HG02623 (cell line): ENCODE measurements around the gene LIPK.
"Not testable (repeated sequence)": the region's sequence is repeated elsewhere in the genome, so short reads cannot be mapped to it uniquely, and the experiment has no call there.

Experiments
- ATAC-seq: cut with Tn5 transposase; IDR thresholded peaks from one replicate; pipeline ENCODE4 v1.9.1; 2021; ENCODE audit warnings: moderate library complexity; ENCODE audit not compliant: unreplicated experiment

LIPK gene

DNA sequence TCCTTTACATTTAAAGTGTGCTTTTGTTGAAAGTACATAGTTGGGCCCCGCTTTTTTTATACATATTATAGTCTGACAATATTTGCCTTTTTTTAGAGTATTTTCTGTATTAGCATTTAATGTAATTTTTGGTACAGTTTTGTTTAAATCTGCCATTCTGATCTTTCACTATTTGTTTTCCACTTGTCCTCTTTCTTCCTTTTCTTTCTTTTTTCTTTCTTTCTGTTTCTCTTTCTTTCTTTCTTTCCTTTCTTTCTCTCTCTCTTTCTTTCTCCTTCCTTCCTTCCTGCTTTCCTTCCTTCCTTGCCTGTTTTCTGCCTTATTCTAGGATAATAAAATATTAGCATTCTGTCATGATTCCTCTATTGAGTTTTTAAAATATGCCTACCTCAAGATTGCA is 9.5 kb downstream of the LIPK start:
- ATAC-seq, result no peak

DNA sequence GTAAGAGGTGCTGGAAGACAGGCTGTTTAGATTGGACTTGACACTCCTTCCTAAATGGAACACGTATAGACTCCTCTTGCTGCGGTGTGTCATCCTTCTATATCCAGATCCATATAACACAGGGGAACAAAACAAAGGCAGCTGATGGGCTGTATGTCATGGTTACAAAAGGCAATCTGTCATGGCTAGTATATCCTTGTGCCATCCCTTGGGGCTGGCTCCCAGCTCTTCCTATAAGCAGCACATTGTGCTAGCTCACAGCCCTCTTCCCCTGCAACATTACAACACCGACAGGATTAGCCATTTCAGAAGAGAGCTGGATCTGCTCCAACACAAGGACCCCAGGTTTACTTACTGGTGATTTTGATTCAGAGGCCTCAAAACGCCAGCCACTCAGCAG is 15.3 kb downstream of the LIPK start:
- ATAC-seq, result no peak

DNA sequence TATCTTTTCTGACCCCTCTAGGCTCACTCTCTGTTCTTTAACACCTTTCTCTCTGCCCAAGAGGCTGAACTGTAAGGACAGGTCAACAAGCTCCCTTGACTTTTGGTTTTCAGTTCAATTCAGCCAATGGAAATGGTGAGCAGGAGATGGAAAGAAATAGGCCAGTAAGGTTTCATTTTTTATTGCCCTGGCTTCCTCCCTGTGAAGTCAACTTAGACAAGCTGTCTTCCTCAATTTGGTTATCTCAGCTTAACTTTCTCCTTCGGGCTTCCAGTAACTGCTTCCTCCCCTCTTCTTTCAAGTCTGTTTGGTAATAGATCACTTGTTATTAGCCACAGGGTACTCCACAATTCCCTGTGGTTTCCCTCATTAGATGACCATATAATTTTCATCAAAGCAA is 19.7 kb downstream of the LIPK start:
- ATAC-seq, result no peak

GRCh38 chr10:88728107-88728763 is 22.2 kb downstream of the LIPK start:
- no peak for ATAC-seq

- ATAC-seq, result no peak
Measured at GRCh38 chr10:88730864-88731263, 24.8 kb downstream of the LIPK start.

- no peak for ATAC-seq
Measured at GRCh38 chr10:88731296-88731695, 25.2 kb downstream of the LIPK start.

GRCh38 chr10:88733215-88733614 is 27.2 kb downstream of the LIPK start:
- ATAC-seq, result no peak

GRCh38 chr10:88735661-88736060 is 29.6 kb downstream of the LIPK start:
- ATAC-seq, result no peak

DNA sequence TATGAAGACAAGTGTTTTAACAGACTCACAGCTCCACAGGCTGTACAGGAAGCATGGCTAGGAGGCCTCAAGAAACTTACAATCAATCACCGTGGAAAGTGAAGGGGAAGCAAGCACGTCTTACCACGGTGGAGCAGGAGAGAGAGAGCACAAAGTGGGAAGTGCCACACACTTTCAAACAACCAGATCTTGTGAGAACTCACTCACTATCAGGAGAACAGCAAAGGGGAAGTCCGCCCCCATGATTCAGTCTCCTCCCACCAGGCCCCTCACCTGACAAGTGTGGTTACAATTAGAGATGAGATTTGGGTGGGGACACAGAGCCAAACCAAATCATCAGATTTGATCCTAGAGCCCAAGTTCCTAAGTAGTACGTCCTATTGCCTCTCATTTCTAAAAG is 35.9 kb downstream of the LIPK start:
- ATAC-seq, result not testable (repeated sequence)

DNA sequence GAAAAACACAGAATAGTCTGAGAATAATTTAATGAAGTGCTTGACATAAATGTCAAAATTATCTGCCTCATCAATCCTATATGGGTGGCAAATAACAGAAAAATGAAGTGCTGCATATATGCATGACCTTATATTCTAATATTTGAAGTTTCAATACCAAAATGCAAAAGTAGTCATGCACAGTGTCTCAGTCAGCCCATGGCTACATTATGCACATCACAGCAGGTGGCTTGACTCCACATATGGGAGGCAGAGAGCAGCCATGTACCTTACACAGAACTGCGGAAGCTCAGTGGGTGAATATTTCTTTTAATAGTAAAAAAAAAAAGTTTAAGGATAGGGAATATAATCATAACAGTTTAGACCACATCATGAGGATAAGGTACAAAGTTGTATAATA is 36.4 kb downstream of the LIPK start:
- ATAC-seq, result no peak

GRCh38 chr10:88744002-88744401 is 38.0 kb downstream of the LIPK start:
- no peak for ATAC-seq

DNA sequence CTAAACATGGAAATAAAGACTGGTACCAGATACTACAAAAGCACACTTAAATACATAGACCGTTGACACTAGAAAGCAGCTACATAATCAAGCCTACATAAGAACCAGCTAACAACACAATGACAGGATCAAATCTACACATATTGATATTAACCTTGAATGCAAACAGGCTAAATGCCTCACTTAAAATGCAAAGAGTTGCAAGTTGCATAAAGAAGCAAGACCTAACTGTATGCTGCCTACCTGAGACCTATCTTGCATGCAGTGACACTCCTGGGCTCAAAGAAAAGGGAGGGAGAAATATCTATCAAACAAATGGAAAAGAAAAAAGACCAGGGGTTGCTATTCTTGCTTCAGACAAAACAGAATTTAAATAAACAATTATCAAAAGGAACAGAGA is 39.6 kb downstream of the LIPK start:
- ATAC-seq, result no peak

DNA sequence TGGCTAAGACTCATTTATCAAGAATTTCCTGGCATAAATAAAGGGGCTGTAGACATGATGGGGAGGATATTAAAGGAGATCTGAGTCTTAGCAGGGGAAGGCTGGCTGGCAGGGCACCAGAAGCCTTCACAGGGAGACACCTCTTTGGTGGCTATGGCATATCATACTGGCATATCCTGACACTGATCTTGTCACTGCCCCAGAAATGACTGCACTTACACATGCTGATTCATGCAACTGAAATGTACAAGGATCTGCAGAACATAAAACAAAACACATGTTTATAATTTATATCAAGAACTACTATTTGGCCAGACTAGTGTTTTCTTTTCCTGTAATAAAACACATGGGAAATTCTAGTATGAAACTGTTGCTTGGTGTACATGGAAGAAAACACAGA is 48.2 kb downstream of the LIPK start:
- no peak for ATAC-seq

DNA sequence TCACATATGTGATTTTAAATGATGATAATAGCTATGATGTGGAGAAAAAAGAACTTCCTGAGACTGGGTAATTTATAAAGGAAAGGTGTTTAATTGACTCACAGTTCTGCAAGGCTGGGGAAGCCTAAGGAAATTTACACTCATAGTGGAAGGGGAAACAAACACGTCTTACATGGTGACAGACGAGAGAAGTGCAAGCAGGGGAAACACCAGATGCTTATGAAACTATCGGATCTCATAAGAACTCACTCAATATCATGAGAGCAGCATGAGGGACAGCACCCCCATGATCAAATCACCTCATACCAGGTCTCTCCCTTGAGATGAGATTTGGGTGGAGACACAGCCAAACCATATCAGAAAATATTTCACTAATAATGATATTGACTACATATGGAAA is 49.7 kb downstream of the LIPK start:
- no peak for ATAC-seq

DNA sequence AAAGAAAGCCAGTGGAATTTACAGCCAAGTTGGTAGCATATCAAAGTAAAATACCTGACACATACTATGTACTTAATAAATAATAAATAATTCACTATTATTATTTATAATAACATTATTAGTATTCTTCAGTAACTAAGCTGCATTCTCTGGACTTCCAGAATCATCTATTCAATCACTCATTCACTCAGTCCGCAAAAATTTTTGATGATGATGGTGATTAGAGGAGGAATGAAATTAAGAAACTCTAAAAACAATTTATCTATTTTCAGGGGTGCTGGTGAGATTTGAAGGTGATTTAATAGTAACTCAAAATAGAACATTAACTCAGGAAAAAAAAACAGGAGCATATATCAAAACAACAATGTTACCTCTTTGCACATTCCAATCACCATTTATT is 50.6 kb downstream of the LIPK start:
- no peak for ATAC-seq

DNA sequence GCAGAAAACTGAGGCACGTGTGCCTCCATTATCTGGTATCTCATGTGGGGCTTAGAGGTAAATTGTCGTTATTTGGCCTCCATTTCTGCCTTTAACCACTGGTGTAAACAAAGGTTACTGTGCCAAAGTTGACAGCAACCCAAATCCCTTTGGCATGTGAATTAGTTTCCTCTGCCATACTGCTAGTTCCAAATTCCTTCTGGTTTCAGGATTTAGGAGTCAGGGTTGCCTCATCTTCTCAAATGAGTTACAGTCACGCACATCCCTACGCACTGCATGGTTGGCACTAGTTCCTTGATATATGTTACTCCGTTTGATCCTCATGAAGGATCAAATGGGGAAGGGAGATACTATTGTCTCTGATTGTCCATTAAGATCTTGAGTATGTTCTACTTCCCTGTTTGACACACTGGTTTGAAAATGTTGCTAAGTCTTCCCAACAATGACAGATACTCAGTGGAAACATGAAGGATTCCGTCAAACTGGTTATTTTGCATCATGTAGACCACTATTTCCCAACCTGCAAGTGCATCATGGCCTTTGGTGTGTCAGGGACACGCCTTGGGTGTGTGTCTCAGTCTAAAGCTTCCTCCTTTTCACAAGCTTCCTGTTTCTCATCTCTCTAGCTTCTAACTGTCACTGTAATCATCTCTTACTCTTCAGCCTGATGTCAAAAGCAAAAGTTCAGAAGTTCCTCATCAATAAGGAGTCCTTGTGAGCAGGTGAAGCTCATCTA is 53.5 kb downstream of the LIPK start, which contains the start of gene LIPN:
TSS of gene LIPN (plus strand) at position 655 of the 736 bp plus-strand sequence. CDS start 1,386 bp downstream, outside the sequence.
- ATAC-seq, result no peak

DNA sequence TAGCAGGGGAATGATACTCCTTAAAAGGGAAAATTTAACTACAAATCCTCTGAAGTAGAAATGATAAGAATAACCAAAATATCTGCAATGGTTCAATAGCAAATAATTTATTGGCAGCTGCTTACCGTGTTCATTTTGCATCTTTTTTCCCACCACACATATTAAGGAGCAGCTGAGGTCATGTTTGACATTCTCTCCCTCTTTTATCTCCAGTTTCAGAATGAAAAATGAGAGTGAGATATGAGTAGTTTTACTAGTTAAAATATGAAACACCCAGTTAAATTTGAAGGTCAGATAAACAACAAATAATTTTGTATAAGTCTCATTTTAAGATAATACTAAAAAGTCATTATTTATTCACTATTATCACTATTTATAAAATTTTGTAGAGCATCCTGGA is 56.9 kb downstream of the LIPK start:
- no peak for ATAC-seq

- ATAC-seq, result no peak
Measured at GRCh38 chr10:88763441-88763840, 57.4 kb downstream of the LIPK start.

DNA sequence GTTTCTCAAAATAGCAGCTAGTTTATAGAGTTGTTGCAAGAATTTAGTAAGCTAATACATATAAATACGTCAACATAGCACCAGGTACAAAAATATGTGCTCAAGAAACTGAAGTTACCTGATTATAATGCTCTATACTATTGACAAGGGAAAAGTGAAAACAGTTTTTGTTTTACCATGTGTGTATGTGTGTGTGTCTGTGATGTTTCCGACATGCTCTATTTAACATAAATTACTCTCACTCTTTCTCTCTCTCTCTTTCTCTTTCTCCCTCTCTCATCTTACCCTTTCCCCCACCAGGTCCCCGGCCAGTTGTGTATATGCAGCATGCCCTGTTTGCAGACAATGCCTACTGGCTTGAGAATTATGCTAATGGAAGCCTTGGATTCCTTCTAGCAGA is 58.1 kb downstream of the LIPK start:
- ATAC-seq, result no peak

GRCh38 chr10:88765816-88766215 is 59.8 kb downstream of the LIPK start:
- ATAC-seq, result no peak

DNA sequence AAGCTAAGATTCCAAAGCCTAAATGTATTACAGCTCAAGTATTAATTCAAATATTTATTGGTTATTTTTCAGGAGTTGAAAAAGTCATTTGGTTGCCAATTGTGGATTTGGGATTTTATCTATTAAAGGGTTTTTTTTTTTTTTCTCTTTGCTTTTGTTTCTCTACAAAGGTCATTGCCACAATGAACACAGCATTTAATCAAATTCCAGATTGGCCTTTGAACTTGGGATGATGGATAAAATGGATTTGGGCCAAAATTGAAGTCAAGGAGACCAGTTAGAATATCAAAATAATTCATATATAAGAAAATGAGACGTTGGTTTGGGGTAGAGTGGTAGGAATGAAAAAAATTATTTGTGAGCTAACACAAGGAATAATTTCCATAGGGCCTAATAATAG is 63.3 kb downstream of the LIPK start:
- ATAC-seq, result no peak

DNA sequence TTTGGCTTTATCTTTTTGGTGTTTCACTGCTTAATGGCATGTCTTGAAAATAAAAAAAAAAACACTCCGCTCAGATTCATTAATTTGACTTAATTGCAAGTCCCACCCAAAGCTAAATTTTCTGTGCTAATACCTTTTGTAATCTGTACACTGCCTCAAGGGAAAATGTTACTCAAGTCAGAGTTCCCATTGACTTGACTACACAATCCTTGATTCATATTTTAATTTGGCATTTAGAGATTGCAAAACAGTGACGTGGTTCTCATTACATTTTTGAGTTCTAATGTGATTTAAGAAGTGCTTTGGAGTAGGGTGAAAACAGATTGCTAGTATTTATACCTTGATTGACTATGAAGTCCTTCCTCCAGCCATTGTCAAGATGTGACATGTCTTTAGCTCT is 75.2 kb downstream of the LIPK start:
- ATAC-seq, result no peak

- no peak for ATAC-seq
Measured at GRCh38 chr10:88782222-88782621, 76.2 kb downstream of the LIPK start.
